Left colon (tissue), 2 donors: ENCODE measurements around the gene FBLN5. TPM values are rescaled to one million over a fixed set of nuclear protein-coding genes. Genes with fewer than 3 reads are reported as not detected.
"Not testable (repeated sequence)": the region's sequence is repeated elsewhere in the genome, so short reads cannot be mapped to it uniquely, and the experiment has no call there.

Experiments used
- ATAC-seq: fragments of 200-7000 bp; cut with Tn5 transposase; one replicate; pipeline ENCODE4 v1.9.1; 2020; ENCODE audit warnings: mild to moderate bottlenecking, moderate library complexity
- DNase-seq, 2 donors: peaks; one replicate each; pipeline ENCODE4 v3.0.0-alpha.2; 2020
- intact Hi-C, 2 donors: fragments of 100-400 bp; cut with DNase I in 1 of 2; cut with micrococcal nuclease in 1 of 2; formaldehyde crosslinking; loops; one replicate each; pipeline versions ENCODE4 v1.11.2 to v1.14.0; 2022; cut with DNase I, micrococcal nuclease
- total RNA-seq, 2 donors: library from RNA; stranded (reverse); fragmentation: NEBNext Ultra II Directional; extraction: Animal tissue kit (Norgen Biotek cat#: 25700); gene quantifications; one replicate each; pipeline ENCODE4 v1.2.1, GENCODE V29; 2021
- donor health status: DM: no; HTN: no; CAD: no.
- donor health status: DM: yes; HTN: yes; CAD: no.

The FBLN5 gene
- total RNA-seq, 2 donors from 2014 or later = 13.2 to 27.6 TPM

DNA sequence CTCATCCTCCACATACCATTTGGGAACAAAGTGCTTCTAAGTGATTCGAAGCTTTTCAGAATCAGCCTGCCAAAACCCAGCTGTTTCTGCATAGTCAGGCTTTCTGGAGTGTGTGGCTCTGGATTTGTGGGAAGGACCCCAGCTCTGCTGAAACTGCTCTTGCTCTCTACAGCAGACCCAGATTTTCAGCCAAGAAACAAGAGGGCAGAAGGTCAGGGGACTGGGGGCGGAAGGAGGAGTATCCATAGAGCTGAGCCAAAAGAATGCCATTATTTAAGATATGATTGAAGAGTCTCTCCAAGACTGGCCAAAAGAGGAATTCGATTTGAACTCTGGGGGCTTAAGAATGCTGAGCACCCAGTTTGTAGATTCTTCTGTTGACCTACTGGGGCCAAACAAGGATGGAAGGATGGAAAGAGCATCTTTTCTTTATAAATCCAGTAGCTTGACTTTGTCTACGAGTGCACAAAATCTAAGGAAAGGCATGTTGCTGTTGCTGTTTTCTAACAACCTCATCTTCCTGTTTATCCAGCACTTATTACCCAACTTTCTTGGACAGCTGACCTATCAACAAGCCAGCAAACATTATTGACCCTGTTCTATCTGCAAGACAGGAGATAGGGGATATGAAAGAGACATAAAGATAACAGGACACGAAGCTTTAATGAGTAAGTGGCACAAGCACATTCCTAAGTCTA, 29.2 kb downstream of the FBLN5 start:
- no peak for DNase-seq
- intact Hi-C loops = no loop called here
- ATAC-seq = no peak

GRCh38 chr14:91912035-91912434, 35.5 kb downstream of the FBLN5 start:
- intact Hi-C loops = no loop called here
- DNase-seq (no peak), ATAC-seq (no peak)

DNA sequence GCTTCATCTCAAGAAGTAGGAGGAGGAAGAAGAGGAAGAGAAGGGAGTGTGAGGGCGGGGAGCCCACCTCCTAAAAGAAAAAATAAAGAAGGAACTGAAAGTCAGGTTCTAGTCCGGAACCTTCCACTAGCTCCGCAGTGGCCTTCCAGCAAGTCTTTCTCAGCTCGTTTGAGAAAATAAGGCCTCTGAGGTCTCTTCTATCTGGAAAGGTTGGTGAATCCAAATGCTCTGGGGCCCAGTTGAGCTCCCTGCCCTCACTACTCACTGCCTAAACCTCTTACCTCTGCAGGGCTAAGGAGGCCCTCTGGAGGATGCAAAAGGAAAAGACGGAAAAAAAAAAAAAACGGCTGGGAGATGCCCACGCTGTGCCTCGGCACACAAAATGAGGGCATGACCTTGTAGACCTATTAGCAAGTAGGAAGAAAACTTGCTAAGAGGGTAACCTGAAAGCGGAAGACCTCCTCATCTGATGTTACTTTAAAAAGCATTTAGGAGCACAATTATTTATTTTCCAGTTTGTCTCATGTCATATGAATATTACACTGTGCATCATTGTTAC, 35.9 kb downstream of the FBLN5 start:
- DNase-seq = no peak
- intact Hi-C loops = no loop called here

DNA sequence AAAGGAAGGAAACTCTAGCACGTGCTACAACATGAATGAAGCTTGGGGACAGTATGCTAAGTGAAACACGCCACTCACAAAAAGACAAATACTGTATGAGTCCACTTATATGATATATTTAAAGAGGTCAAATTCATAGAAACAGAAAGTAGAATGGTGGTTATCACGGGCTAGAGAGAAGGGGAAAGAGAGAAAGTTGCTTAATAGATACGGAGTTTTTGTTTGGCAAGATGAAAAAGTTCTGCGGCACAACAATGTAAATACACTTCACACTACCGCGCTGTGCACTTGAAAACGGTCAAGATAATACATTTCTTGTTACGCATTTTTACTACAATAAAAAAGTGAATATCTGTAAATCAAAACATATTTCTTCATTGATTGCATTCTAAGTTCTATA, 37.3 kb downstream of the FBLN5 start:
- intact Hi-C loops = no loop called here
- DNase-seq (no peak), ATAC-seq (no peak)

More for the DNA sequence above, 35.9 kb downstream of the FBLN5 start:
- ATAC-seq = peak; percentile 97

DNA sequence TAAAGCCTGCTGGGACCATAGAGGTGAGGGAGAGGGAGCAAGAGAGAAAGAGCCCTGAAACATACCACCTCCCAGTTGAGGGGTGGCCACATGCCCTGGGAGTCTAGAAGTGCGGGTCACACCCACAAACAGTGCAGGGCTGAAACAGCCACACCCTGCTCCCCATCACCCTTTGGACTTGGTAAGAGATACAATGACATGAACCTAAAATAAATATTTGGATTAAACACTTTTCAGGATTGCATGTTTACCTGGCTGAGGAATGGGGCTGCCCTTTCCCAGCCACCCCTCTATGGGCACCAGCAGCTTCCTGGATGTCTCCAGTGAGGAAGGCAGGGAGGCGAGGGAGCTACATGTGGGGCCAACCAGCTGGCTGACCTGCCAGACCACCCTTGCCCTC, 41.1 kb downstream of the FBLN5 start:
- intact Hi-C loops = no loop called here
- peak; percentile 88 for ATAC-seq
- DNase-seq = peak in 1 of 2 donors; percentile 22

GRCh38 chr14:91904956-91905645, 42.4 kb downstream of the FBLN5 start:
- intact Hi-C loops = no loop called here
- DNase-seq = no peak
- no peak for ATAC-seq

DNA sequence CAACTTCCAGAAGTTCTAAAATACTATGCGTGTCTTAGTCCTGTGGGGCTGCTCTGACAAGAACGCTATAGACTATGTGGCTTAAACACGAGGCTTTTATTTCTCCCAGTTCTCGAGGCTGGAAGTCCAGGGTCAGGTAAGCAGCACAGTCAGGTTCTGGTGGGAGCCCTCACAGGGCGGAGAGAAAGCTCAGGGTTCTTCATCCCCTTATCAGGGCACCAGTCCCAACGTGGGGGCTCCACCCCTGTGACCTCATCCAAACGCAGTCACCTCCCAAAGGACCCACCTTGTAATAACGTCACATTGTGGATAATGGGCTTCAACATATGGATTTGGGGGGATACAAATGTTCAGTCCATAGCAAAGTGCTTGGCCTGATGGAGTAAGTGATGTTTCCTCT, 43.0 kb downstream of the FBLN5 start:
- DNase-seq (no peak), ATAC-seq (no peak)
- intact Hi-C loops = no loop called here

DNA sequence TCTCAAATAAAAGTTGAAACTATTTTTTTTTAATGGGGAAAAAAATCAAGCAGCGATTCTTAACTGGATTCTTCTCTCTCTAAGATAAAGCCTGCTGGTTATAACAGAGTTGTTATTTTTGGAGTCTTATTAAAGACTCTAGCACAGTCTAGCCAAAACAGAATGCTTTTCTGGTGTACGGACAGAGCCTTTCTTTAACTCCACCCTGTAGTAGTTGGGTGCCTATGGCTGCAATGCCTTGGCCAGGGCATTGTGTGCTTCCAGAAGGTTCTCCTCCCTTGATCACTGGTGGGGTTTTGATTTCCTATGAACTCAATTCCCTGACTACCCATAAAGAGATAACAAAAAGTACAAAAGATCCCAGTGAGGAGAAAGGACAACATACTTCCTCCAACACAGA, 44.4 kb downstream of the FBLN5 start:
- ATAC-seq (no peak), DNase-seq (no peak)
- intact Hi-C loops = no loop called here

DNA sequence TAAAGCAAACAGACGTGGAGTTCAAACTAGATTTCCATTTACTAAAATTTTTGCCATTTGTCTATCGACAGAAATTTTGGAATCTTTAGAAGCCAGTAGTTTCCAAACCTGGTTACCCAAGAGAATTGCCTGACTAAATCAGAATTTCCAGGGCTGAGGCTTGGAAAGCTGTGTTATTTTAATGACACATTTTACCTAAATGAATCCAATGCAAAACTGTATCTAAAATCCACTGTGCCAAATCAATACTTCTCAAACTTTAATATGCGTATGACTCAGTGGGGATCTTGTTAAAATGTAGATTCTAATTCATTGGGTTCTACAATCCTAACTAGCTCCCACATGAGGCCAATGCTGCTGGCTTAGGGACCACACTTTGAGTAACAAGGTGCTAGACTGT, 45.2 kb downstream of the FBLN5 start:
- intact Hi-C loops = no loop called here
- ATAC-seq (no peak), DNase-seq (no peak)

DNA sequence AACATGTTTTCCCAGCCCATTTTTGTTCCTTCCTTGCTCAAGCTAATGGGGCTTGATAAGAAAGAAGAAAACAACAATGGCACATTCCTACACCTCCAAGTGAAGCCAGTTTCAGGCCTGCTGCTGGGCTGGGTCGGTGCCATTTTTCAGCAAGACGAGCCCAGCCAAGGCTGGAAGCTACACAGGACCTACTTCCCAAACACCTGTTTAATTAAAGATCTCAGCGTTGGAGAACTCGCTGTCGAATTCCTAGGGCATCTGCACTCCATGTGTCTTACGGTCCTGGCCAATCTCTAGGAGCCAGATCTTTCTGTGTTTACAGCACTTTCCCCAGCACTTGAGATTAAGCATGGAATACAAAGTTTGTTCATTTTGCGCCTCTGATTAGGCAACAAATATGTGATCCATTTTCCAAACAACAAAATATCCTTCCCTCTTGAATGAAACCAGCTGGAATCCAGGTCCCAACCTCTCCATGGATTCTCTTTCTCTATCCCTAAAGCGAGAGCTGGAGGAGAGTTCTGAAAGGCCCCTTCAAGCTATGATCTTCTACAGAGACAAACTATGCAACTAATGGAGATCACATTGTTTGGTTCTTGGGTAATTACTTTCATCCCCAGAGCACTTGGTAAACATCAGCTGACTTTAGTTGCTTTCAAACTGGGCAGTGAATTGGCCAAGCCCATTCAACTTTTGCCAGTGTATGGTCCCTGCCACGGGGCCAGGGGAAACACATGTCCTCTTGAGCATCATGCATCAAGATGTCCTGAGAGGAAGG, 45.9 kb downstream of the FBLN5 start:
- DNase-seq = no peak
- intact Hi-C loops = no loop called here
- ATAC-seq = no peak

DNA sequence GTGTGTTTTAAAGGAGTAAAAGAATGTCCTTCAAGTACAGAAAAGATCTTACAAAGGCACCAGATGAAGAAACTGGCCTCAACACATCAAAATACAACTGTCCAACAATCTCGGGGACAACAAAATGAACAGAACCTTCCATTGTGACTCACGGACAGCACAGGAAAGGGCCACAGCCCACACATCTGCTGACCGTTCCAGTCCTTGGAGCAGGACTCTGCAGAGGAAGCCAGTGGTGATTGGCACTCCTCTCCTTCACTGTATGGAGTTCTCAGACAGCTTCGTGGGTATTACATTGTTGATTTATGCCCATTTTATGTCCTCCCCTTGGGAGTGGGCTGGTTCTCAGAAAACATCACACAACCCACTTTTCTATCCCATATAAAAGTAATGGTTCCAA, 47.7 kb downstream of the FBLN5 start:
- intact Hi-C loops = no loop called here
- ATAC-seq (no peak), DNase-seq (no peak)

DNA sequence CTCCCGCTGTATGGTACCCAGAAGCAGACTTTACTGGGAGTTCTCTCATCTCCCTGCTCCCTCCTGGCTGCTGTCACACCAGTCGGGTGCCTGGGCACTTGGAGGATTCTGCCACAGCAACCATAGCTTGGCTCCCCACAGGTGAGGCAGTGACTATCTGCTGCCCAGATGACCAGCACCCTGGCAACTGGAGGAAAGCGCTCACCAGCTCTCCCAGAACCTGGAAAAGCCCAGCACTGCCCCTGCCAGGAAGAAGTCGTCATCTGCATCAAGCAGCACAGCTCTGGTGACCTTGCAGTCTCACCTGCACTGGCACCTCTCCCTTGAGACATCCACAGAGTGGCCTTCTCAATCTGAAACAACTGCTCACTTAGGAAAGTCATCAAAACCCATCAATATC, 48.3 kb downstream of the FBLN5 start:
- ATAC-seq = peak; percentile 45

GRCh38 chr14:91898372-91898771, 49.1 kb downstream of the FBLN5 start:
- ATAC-seq = no peak
- intact Hi-C loops = no loop called here
- DNase-seq = no peak

More for the DNA sequence above, 48.3 kb downstream of the FBLN5 start:
- intact Hi-C loops = no loop called here
- DNase-seq = no peak

GRCh38 chr14:91897716-91898115, 49.8 kb downstream of the FBLN5 start:
- DNase-seq, intact Hi-C loops, ATAC-seq: not testable (repeated sequence)

GRCh38 chr14:91897106-91897701, 50.3 kb downstream of the FBLN5 start:
- intact Hi-C loops = no loop called here
- ATAC-seq = no peak
- no peak for DNase-seq

DNA sequence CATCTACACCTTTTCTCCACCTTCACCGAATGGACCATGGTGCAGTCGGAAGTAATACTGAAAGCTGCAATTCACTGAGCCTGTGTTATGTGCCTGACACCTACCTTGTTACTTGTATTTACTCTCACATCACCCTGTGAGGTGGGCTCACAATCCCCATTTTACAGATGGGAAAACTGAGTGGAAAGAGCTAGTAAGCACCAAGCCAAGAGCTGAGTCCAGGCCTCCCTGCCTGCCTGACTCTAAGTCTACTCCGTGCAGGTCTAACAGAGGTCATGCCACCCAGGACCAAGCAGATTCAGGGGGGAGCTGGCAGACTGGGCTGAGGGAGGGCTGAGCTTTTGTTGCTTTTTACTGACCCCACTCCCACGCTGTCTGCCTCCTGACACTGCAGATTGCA, 51.1 kb downstream of the FBLN5 start:
- no peak for ATAC-seq
- intact Hi-C loops = no loop called here
- DNase-seq = no peak

DNA sequence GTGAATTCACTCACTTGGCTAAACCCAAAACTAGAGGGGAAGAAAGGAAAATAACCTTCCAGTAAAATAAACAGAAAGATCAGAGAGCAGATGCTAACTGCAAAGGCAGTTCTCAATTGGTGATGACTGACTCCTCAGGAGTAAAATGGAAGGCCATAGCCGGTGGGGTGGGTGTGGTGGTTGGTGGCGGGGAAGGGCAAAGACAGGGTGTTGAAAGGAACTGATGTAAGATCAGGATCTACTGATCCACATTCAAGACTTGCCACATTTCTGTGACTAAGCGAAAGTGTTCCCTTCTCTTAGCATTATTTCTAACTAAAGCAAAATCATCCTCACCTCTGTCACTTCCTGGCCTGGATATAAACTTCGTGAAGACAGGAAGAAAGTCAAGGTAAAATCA, 53.8 kb downstream of the FBLN5 start:
- DNase-seq (no peak), ATAC-seq (no peak)
- intact Hi-C loops = no loop called here

DNA sequence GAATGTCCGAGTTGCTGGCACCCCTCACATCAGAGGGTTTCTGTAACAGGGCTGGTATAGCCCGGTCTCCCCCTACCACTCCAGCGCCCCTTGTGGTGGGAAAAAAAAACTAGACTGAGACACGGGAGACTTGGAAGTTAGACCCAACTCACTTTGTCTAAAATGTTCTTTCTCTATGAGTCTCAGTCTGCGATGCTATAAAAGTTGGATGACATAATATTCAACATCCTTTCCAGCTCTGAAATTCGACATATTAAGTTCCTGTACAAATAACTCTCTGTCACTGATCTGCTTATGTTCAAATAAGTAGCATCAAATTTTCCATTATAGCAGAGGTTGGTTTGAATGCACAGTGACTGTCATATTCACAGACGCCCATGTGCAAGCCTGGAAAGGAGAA, 54.5 kb downstream of the FBLN5 start:
- intact Hi-C loops = no loop called here
- peak; percentile 44 for ATAC-seq
- DNase-seq = no peak

GRCh38 chr14:91891721-91892220, 55.7 kb downstream of the FBLN5 start:
- intact Hi-C loops = no loop called here
- no peak for ATAC-seq

More at GRCh38 chr14:91891721-91892220, 55.7 kb downstream of the FBLN5 start:
- no peak for DNase-seq
